GM23338 (cell line): Measurements from ENCODE around the gene POPDC2.

Experiments
- CTCF ChIP-seq, 2 experiments: fragments of 200-600 bp in 1 of 2; sonication (generic) in 1 of 2; conservative IDR thresholded peaks; 2 replicates each; pipeline versions ENCODE4 v1.5.1 to v1.6.1; 2016 to 2017; ENCODE audit warnings: antibody characterized with exemption in 2 of 2, low read depth in 2 of 2, mild to moderate bottlenecking in 2 of 2, moderate library complexity in 1 of 2
- POLR2AphosphoS5 ChIP-seq: IDR thresholded peaks from 2 replicates; pipeline ENCODE4 v1.6.1; 2016; ENCODE audit warnings: antibody characterized with exemption, low read depth

- TF ChIP-seq CTCF (conservative IDR thresholded peaks at IDR 0.05; ENCODE audit: low read depth in 2 of 2) (no peak), POLR2AphosphoS5 (no peak)
Observed at GRCh38 chr3:119628816-119629445, 31.5 kb downstream of the POPDC2 start.
